Activated T-cell treated with anti-CD3 and anti-CD28 coated beads, Interleukin-2, amount 50 U/mL, for 72 hours (primary cell): ENCODE data around the gene GALM. TPM values are rescaled to one million over a fixed set of nuclear protein-coding genes. Genes with fewer than 3 reads are reported as not detected.
"Not testable (repeated sequence)": the region's sequence is repeated elsewhere in the genome, so short reads cannot be mapped to it uniquely, and the experiment has no call there.

Source experiments
- ATAC-seq, 2 donors: fragments of 150-1000 bp; cut with Tn5 transposase; replicated peaks in 1 of 2; 2 replicates each; pipeline ENCODE4 v1.10.0; 2021; ENCODE audit warnings: moderate library complexity in 2 of 2, mild to moderate bottlenecking in 1 of 2
- DNase-seq, 2 donors: peaks; one replicate each; pipeline ENCODE4 v3.0.0; 2021 to 2022; ENCODE audit warnings: mixed read lengths in 1 of 2
- H3K27ac Mint-ChIP-seq: one replicate; pipeline ENCODE4 v1.8.0; 2022; ENCODE audit warnings: mild to moderate bottlenecking, moderate library complexity, mixed read lengths
- H3K27me3 Mint-ChIP-seq: one replicate; pipeline ENCODE4 v1.8.0; 2022; ENCODE audit warnings: low read depth, mixed read lengths
- H3K36me3 Mint-ChIP-seq, 2 donors: one replicate each; pipeline ENCODE4 v1.8.0; 2022; ENCODE audit warnings: mixed read lengths in 2 of 2, mild to moderate bottlenecking in 1 of 2; ENCODE audit not compliant: insufficient read depth in 2 of 2
- H3K4me1 Mint-ChIP-seq: one replicate; pipeline ENCODE4 v1.8.0; 2022; ENCODE audit warnings: low read depth, mixed read lengths
- H3K4me3 Mint-ChIP-seq, 2 donors: one replicate each; pipeline ENCODE4 v1.8.0; 2022; ENCODE audit warnings: mild to moderate bottlenecking in 2 of 2, mixed read lengths in 2 of 2, moderate library complexity in 2 of 2
- H3K9me3 Mint-ChIP-seq, 2 donors: one replicate each; pipeline ENCODE4 v1.8.0; 2022; ENCODE audit warnings: mixed read lengths in 2 of 2
- total RNA-seq, 2 donors: library from RNA; stranded (reverse); gene quantifications; one replicate each; pipeline ENCODE4 v1.2.3, GENCODE V29; 2022

The GALM gene
- total RNA-seq, 2 donors from 2014 or later = 97.8 to 114 TPM

DNA sequence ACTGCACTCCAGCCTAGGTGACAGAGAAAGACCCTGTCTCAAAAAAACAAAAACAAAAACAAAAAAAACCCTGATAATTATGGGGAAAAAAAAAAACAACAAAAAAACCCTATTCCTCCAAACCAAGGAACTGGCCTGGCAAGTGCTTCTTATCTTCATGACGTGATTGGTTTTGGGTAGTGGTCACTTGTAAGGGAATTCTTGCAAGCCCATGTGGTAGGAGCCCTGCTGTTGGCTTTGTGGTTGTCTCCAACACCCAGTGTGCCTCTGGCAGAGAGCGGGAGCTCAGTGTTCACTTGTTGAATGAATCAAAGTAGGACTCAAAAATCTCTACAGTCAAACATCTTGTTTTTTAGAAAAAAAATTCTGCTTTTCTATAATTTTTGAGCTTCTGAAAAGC is 6.0 kb downstream of the GALM start:
- Mint-ChIP-seq H3K4me1 (peaks cover 86% of the 10 kb centered on the region), H3K27ac (peak overlapping the region; percentile 81), H3K27me3 (no peaks in the 10 kb centered on the region), H3K9me3 (no peaks in the 10 kb centered on the region), H3K36me3 (peaks cover 27 to 47% of the 10 kb centered on the region in 2 donors), H3K4me3 (peak overlapping the region in 1 of 2 donors; percentile 56)
- ATAC-seq = no peak
- DNase-seq = no peak

DNA sequence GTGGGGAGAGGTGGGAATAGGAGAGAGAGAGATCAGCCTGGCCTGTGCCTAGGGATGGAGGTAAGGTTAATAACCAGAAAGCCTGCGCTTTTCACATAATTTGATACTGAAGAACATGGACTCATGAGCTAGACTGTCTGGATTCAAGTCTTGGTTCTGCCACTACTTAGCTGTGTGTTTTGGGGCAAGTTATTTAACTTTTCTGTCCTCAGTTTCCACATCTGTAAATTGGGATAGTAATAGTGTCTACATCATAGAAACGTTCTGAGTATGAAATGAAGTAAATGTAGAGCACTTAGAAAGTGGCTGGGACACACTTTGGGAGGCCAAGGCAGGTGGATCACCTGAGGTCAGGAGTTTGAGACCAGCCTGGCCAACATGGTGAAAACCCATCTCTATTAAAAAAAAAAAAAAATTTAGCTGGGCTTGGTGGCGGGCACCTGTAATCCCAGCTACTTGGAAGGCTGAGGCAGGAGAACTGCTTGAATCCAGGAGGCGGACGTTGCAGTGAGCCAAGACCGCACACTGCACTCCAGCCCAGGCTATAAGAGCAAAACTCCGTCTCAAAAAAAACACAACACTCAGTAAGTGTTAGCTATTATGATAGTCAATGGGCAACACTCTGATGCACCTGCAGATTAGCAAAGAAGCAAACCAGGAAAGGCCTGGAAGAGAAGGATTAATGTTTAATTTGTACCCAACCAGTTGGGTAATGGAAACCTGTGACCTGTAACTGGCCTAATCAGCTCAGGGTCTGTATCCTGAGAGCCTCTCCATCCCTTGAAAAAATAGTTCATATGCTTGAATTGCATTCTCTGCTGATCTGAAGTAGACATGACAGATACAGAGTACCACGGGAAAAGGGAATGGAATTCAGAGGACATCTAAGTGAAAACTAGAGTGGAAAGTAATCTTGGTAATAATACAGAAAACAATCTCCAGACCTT is 6.8 kb downstream of the GALM start:
- no peaks in the 10 kb centered on the region for H3K27me3 Mint-ChIP-seq
- H3K9me3 Mint-ChIP-seq = no peaks in the 10 kb centered on the region
- H3K4me3 Mint-ChIP-seq = peak overlapping the region in 1 of 2 donors; percentile 56
- peaks cover 88% of the 10 kb centered on the region for H3K4me1 Mint-ChIP-seq
- peak overlapping the region; percentile 86 for H3K27ac Mint-ChIP-seq
- DNase-seq (no peak), ATAC-seq (no peak)
- peaks cover 27 to 51% of the 10 kb centered on the region in 2 donors for H3K36me3 Mint-ChIP-seq

DNA sequence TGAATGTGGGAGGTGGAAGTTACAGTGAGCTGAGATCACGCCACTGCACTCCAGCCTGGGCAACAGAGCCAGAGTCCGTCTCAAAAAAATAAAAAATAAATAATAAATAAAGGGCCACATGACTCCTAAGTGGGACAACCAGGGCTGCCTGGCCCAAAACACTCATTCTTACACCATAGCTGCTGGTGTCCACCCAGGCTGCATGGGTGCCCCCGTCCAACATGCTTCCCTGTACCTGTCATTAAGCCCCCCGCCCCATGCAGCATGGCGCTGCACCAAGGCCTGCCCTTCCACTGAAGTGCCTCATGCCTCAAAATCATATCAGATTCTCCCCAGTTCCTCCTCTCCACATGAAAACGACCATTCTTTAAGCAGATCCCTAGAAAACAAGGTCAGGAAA is 10.8 kb downstream of the GALM start:
- Mint-ChIP-seq H3K9me3 (no peaks in the 10 kb centered on the region), H3K27ac (peak overlapping the region; percentile 5), H3K27me3 (no peaks in the 10 kb centered on the region), H3K36me3 (peaks cover 17 to 57% of the 10 kb centered on the region in 2 donors), H3K4me3 (peak overlapping the region in 1 of 2 donors; percentile 2), H3K4me1 (peaks cover 63% of the 10 kb centered on the region)
- no peak for ATAC-seq
- no peak for DNase-seq

DNA sequence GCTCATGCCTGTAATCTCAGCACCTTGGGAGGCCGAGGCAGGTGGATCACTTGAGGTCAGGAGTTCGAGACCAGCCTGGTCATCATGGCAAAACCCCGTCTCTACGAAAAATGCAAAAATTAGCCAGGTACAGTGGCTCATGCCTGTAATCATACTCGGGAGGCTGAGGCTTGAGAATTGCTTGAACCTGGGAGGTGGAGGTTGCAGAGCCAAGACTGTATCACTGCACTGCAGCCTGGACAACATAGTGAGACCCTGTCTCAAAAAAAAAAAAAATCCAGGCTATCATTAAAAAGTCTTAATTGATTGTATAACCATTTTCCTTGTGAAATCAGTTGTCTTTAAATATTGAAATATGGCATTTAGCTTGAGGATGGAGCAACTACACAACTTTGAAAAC is 15.0 kb downstream of the GALM start:
- H3K9me3 Mint-ChIP-seq, H3K27me3 Mint-ChIP-seq, DNase-seq, H3K27ac Mint-ChIP-seq, H3K4me3 Mint-ChIP-seq, ATAC-seq: not testable (repeated sequence)
- Mint-ChIP-seq H3K36me3 (peaks cover 22 to 63% of the 10 kb centered on the region in 2 donors), H3K4me1 (peaks cover 66% of the 10 kb centered on the region)

DNA sequence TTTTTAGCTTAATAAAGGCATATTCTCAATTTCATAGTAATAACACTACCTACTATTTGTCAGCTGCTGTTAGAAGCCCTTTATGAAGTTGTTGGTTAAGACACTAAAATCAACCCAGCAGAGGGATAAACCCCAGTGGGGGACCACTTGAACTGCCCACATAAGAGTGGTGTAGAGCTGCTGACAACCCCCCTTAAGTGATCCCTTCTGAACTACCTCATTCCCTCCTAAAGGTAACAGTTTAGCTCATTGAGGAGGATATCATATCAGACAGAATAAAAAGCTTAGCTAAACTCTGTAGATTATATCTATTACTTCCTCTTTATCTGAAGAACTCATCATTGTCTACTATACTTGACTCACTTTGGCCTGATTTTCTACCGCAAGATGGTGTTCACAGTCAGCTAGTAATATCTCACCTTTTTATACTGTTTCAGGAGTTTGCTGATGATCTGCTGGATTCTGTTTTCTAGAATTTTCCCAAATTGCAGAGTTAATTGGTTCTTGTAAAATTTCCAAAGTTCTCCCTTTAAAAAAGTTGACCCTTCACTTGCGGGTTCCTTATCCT is 16.2 kb downstream of the GALM start:
- H3K36me3 Mint-ChIP-seq = peaks cover 16 to 59% of the 10 kb centered on the region in 2 donors
- peak overlapping the region; percentile 50 to 90 for H3K4me3 Mint-ChIP-seq
- H3K27me3 Mint-ChIP-seq = no peaks in the 10 kb centered on the region
- DNase-seq = no peak
- H3K4me1 Mint-ChIP-seq = peaks cover 60% of the 10 kb centered on the region
- peak overlapping the region; percentile 97 for H3K27ac Mint-ChIP-seq
- ATAC-seq = peak; percentile 74 to 84
- H3K9me3 Mint-ChIP-seq = no peaks in the 10 kb centered on the region

DNA sequence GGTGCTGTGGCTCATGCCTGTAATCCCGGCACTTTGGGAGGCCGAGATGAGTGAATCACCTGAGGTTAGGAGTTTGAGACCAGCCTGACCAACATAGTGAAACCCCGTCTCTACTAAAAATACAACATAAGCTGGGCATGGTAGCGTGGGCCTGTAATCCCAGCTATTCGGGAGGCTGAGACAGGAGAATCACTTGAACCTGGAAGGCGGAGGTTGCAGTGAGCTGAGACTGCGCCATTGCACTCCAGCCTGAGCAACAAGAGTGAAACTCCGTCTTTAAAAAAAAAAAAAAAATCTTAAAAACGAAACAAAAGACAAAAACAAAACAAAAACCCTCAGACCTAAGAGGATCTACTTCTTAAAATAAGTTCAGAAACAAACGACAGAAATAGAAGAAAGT is 16.7 kb downstream of the GALM start:
- Mint-ChIP-seq H3K36me3 (peaks cover 15 to 55% of the 10 kb centered on the region in 2 donors), H3K4me3 (peak overlapping the region; percentile 50 to 90), H3K4me1 (peaks cover 55% of the 10 kb centered on the region), H3K27ac (peak overlapping the region; percentile 97)
- H3K9me3 Mint-ChIP-seq, H3K27me3 Mint-ChIP-seq: not testable (repeated sequence)
- DNase-seq = peak in 1 of 2 donors; percentile 18
- ATAC-seq = peak; percentile 42 to 48

DNA sequence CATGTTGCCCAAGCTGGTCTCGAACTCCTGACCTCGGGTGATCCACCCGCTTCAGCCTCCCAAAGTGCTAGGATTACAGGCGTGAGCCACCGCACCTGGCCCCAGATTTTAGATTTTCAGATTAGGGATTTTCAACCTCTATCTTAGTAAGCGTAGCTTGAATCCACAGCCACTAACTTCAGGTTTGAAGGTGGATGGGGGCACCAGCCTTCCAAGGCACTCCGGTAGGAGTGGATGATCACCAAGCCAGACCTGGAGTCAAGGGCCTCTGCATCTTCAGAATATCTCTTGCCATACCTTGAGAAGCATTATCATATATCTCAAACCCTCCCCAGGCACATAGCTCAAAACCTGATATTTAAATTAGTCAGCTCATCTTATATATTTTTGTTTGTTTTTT is 17.9 kb downstream of the GALM start:
- Mint-ChIP-seq H3K4me1 (peaks cover 52% of the 10 kb centered on the region), H3K27ac (no peak overlapping the region), H3K36me3 (peaks cover 15 to 61% of the 10 kb centered on the region in 2 donors)

DNA sequence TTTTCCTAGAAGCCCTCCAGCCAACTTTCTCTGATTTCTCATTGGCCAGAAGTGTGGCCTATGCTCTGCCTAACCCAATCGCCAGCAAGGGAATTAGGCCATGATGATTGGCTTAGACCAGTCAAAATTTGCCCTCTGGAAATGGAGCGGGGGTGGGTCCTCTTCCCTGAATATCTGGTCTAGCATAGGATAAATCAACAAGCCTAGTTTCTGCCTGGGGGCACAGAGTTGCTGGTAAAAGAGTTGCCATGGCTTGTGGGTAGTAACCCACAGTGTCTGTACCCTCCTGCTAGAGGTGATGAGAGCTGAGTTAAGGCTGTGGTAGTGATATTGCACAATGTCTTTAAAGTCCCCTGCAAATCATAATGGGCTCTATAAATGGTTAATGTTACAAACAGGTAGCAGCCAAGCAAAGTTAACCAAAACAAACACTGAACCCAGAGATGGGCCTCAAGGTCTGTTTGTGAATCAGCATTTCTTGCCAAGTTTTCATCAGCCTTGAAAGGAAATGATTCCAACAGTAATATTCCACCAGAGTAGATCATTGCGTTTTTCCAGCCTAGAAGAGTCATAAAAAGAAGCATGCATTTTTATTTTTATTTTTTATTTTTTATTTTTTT is 19.3 kb downstream of the GALM start:
- Mint-ChIP-seq H3K27me3 (no peaks in the 10 kb centered on the region), H3K36me3 (peaks cover 14 to 55% of the 10 kb centered on the region in 2 donors), H3K4me1 (peaks cover 60% of the 10 kb centered on the region), H3K27ac (peak overlapping the region; percentile 77), H3K4me3 (peak overlapping the region in 1 of 2 donors; percentile 65), H3K9me3 (no peaks in the 10 kb centered on the region)
- DNase-seq (peak in 1 of 2 donors; percentile 16), ATAC-seq (peak; percentile 69 to 70)

More for the DNA sequence above, 17.9 kb downstream of the GALM start:
- no peak for ATAC-seq
- Mint-ChIP-seq H3K27me3 (no peaks in the 10 kb centered on the region), H3K9me3 (no peaks in the 10 kb centered on the region), H3K4me3 (peak overlapping the region in 1 of 2 donors; percentile 25)
- DNase-seq = no peak

DNA sequence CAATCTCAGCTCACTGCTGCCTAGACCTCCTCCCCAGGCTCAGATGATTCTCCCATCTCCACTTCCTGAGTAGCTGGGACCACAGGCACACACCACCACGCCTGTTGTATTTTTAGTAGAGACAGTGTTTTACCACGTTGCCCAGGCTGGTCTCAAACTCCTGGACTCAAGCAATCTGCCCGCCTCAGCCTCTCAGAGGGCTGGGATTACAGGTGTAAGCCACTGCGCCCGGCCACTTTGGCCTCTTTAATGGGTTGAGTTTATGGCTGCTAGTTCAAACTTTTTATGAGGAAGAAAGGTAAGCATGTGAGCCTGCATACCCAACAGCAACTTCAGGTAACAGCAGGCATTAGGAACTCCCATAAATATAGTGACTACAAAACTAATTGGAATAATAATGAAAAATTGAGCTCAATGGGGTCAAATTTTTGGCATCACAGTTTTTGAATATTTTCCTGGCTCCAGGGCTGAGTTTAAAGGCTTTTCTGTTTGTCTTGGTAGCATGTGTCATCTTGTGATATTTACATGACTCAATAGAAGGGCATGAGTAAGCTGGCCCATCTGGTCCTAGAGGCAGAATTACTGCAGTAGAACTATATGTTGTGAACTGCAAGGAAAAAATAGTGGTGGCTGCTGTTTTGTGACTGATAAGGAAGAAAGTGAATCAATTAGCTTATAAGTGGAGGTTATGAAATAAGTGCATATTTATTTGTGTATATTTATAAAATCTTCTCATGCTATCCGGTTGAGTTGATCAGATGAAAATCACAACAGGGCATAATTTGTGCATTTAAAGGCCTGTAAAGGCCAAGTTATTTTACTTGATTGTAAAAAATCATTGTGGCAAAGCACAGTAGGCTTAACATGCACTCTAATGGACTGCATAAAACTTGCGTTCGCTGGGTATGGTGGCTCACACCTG is 24.8 kb downstream of the GALM start:
- DNase-seq (peak in 1 of 2 donors; percentile 38), ATAC-seq (peak; percentile 95 to 96)
- no peaks in the 10 kb centered on the region for H3K9me3 Mint-ChIP-seq

DNA sequence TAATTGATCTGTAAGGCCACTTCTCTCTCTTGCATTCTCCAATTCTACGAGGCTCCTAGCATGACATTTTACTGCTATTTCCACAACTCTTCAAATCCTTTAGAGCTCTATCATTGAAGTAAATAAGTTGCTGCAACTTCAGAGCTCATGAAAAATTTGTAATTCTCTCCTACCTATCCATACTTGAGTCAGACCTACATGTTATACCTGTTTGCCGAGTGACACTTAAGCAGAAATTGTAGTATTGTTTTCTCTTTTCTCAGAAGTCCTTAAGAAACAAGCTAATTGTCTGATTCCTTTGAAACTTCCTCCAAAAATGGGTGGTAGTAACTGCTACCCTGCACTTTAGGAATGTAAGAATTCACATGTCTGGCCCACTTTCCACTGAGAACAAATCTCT is 26.1 kb downstream of the GALM start:
- DNase-seq (no peak), ATAC-seq (no peak)
- H3K36me3 Mint-ChIP-seq = peaks cover 19 to 58% of the 10 kb centered on the region in 2 donors
- H3K27ac Mint-ChIP-seq = peak overlapping the region; percentile 56
- peak overlapping the region in 1 of 2 donors; percentile 22 for H3K4me3 Mint-ChIP-seq
- no peaks in the 10 kb centered on the region for H3K27me3 Mint-ChIP-seq
- no peaks in the 10 kb centered on the region for H3K9me3 Mint-ChIP-seq
- H3K4me1 Mint-ChIP-seq = peaks cover 51% of the 10 kb centered on the region

More for the DNA sequence above, 24.8 kb downstream of the GALM start:
- Mint-ChIP-seq H3K27ac (peak overlapping the region; percentile 9), H3K27me3 (no peaks in the 10 kb centered on the region), H3K4me1 (peaks cover 51% of the 10 kb centered on the region), H3K4me3 (peak overlapping the region; percentile 19 to 27), H3K36me3 (peaks cover 17 to 56% of the 10 kb centered on the region in 2 donors)

DNA sequence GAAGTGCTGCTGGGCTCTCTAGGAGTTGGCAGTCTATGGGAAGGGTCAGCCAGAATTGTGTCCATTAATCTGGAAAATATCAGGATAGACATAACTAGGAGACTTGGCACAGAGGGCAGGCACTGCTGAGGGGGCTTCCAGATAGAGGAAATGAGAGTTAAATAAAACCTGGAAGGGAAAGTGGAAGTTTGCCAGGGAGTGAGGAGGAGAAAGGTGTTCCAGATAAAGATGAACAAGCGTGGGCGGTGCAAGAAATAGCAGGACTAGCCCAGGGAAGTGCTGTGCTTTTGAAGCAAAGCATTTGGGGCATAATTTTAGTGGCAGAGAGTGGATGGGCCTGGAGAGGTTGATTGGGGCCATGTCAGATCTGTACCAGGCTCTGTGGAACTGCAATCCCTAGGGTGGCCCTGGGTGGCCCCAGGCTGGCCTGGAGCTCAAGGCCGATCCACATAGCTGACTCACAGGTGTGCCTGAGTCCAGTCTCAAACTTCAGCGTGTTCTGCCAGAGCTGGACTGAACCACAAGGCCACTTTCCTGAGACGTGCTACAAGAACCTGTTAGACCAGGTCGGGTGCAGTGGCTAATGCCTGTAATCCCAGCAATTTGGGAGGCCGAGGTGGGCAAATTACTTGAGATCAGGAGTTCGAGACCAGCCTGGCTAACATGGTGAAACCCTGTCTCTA is 26.9 kb downstream of the GALM start:
- H3K9me3 Mint-ChIP-seq = no peaks in the 10 kb centered on the region
- no peaks in the 10 kb centered on the region for H3K27me3 Mint-ChIP-seq
- DNase-seq = no peak
- H3K36me3 Mint-ChIP-seq = peaks cover 18 to 58% of the 10 kb centered on the region in 2 donors
- H3K27ac Mint-ChIP-seq = peak overlapping the region; percentile 69
- no peak for ATAC-seq
- H3K4me1 Mint-ChIP-seq = peaks cover 59% of the 10 kb centered on the region
- peak overlapping the region in 1 of 2 donors; percentile 57 for H3K4me3 Mint-ChIP-seq
